ENCODE data around the gene SLC8A1.
A peak's percentile ranks its signal among the peaks of the same experiment; 100 is the strongest.

SLC8A1 gene

GRCh38 chr2:40302751-40303325, 149.1 kb downstream of the SLC8A1 start:
- Histone ChIP-seq H3K27ac (ENCODE audit: low read depth, low read length) (no peak overlapping the region), H3K27me3 (ENCODE audit: control insufficient read depth in 1 of 2, insufficient read depth in 2 of 2, low read length in 2 of 2) (no peaks in the 10 kb centered on the region), H3K9me3 (ENCODE audit: control insufficient read depth in 1 of 2, low read length in 2 of 2) (no peaks in the 10 kb centered on the region), H3K4me1 (ENCODE audit: control insufficient read depth in 1 of 2, insufficient read depth in 2 of 2, low read length in 2 of 2) (no peaks in the 10 kb centered on the region), H3K9ac (ENCODE audit: low read depth in 1 of 2, low read length in 2 of 2) (no peak overlapping the region), H3K36me3 (ENCODE audit: control insufficient read depth in 1 of 2, insufficient read depth in 2 of 2, low read length in 2 of 2) (no peaks in the 10 kb centered on the region), H3K4me3 (ENCODE audit: low read depth in 1 of 2, low read length in 2 of 2) (no peak overlapping the region)

DNA sequence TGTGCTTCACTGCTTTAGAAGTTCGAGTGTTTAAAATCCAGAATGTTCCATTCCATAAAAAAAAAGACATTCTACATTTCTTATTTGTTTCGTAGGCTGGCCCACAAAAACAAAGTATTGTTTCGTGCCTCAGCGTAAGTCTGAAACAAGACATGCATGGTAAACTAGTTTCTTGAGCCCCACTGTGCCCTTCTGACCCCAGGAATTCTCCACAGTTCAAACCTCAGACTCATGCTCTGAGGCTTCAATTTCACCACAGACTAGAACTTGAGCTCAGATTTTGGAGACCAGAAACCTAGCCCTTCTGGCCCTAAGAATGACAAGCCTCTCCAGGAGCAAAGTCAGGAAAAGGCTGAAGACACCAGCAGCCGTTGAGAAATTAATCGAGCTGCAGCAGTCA, 151.5 kb downstream of the SLC8A1 start:
- no peaks in the 10 kb centered on the region for H3K36me3 ChIP-seq (ENCODE audit: control insufficient read depth in 1 of 2, insufficient read depth in 2 of 2, low read length in 2 of 2)
- no peak overlapping the region for H3K4me3 ChIP-seq (ENCODE audit: low read depth in 1 of 2, low read length in 2 of 2)
- no peaks in the 10 kb centered on the region for H3K9me3 ChIP-seq (ENCODE audit: control insufficient read depth in 1 of 2, low read length in 2 of 2)
- no peak overlapping the region for H3K9ac ChIP-seq (ENCODE audit: low read depth in 1 of 2, low read length in 2 of 2)
- no peaks in the 10 kb centered on the region for H3K4me1 ChIP-seq (ENCODE audit: control insufficient read depth in 1 of 2, insufficient read depth in 2 of 2, low read length in 2 of 2)
- H3K27me3 ChIP-seq (ENCODE audit: control insufficient read depth in 1 of 2, insufficient read depth in 2 of 2, low read length in 2 of 2): no peaks in the 10 kb centered on the region
- no peak overlapping the region for H3K27ac ChIP-seq (ENCODE audit: low read depth, low read length)

DNA sequence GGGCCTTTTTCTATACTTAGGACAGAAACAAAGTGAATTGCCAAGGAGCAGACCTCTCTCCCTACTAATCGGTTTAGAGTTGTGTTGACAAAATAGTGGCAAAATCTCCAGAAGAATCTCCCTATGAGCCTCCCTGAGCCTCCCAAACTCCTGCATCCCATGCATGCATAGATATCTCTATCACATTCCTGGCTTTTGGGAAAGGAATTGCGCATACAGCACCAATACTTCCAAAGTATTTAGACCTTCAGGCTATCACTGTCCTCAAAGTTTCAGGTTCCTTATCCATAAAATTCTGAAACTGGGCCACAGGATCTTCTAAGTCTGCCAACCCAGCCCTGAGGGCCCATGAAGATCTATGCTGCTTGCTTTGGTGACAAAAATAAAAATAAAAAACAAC, 152.1 kb downstream of the SLC8A1 start:
- H3K9me3 ChIP-seq (ENCODE audit: control insufficient read depth in 1 of 2, low read length in 2 of 2): no peaks in the 10 kb centered on the region
- no peak overlapping the region for H3K4me3 ChIP-seq (ENCODE audit: low read depth in 1 of 2, low read length in 2 of 2)
- H3K36me3 ChIP-seq (ENCODE audit: control insufficient read depth in 1 of 2, insufficient read depth in 2 of 2, low read length in 2 of 2): no peaks in the 10 kb centered on the region
- no peak overlapping the region for H3K27ac ChIP-seq (ENCODE audit: low read depth, low read length)
- H3K27me3 ChIP-seq (ENCODE audit: control insufficient read depth in 1 of 2, insufficient read depth in 2 of 2, low read length in 2 of 2): no peaks in the 10 kb centered on the region
- no peak overlapping the region for H3K9ac ChIP-seq (ENCODE audit: low read depth in 1 of 2, low read length in 2 of 2)
- no peaks in the 10 kb centered on the region for H3K4me1 ChIP-seq (ENCODE audit: control insufficient read depth in 1 of 2, insufficient read depth in 2 of 2, low read length in 2 of 2)

DNA sequence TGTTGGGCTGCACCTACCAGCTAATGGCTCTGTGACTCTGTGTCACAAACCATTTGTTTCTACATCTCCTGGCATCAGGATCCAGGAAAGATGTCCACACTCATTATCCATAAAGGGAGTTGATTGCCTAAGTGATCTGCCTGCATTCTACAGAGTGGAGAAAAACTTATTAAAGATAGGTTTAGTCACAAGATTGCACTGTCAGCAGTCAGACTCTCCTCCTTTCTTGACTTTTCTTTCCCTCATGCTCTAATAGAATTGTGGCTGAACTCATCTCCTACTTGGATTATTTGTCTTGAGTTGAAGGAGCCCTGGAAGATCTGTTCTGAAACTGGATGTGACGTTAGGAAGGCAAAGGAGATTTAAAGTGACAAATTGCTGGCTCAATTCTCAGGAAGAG, 152.7 kb downstream of the SLC8A1 start:
- H3K4me1 ChIP-seq (ENCODE audit: control insufficient read depth in 1 of 2, insufficient read depth in 2 of 2, low read length in 2 of 2): no peaks in the 10 kb centered on the region
- H3K9me3 ChIP-seq (ENCODE audit: control insufficient read depth in 1 of 2, low read length in 2 of 2): no peaks in the 10 kb centered on the region
- no peaks in the 10 kb centered on the region for H3K27me3 ChIP-seq (ENCODE audit: control insufficient read depth in 1 of 2, insufficient read depth in 2 of 2, low read length in 2 of 2)
- no peak overlapping the region for H3K27ac ChIP-seq (ENCODE audit: low read depth, low read length)
- no peak overlapping the region for H3K4me3 ChIP-seq (ENCODE audit: low read depth in 1 of 2, low read length in 2 of 2)
- H3K9ac ChIP-seq (ENCODE audit: low read depth in 1 of 2, low read length in 2 of 2): no peak overlapping the region
- no peaks in the 10 kb centered on the region for H3K36me3 ChIP-seq (ENCODE audit: control insufficient read depth in 1 of 2, insufficient read depth in 2 of 2, low read length in 2 of 2)

- H3K9me3 ChIP-seq (ENCODE audit: control insufficient read depth in 1 of 2, low read length in 2 of 2): no peaks in the 10 kb centered on the region
- no peaks in the 10 kb centered on the region for H3K36me3 ChIP-seq (ENCODE audit: control insufficient read depth in 1 of 2, insufficient read depth in 2 of 2, low read length in 2 of 2)
- no peaks in the 10 kb centered on the region for H3K27me3 ChIP-seq (ENCODE audit: control insufficient read depth in 1 of 2, insufficient read depth in 2 of 2, low read length in 2 of 2)
- H3K27ac ChIP-seq (ENCODE audit: low read depth, low read length): no peak overlapping the region
- H3K4me1 ChIP-seq (ENCODE audit: control insufficient read depth in 1 of 2, insufficient read depth in 2 of 2, low read length in 2 of 2): no peaks in the 10 kb centered on the region
- H3K9ac ChIP-seq (ENCODE audit: low read depth in 1 of 2, low read length in 2 of 2): no peak overlapping the region
- H3K4me3 ChIP-seq (ENCODE audit: low read depth in 1 of 2, low read length in 2 of 2): no peak overlapping the region
Measured at GRCh38 chr2:40298026-40298425, 153.9 kb downstream of the SLC8A1 start.

- Histone ChIP-seq H3K27ac (ENCODE audit: low read depth, low read length) (no peak overlapping the region), H3K4me1 (ENCODE audit: control insufficient read depth in 1 of 2, insufficient read depth in 2 of 2, low read length in 2 of 2) (no peaks in the 10 kb centered on the region), H3K27me3 (ENCODE audit: control insufficient read depth in 1 of 2, insufficient read depth in 2 of 2, low read length in 2 of 2) (no peaks in the 10 kb centered on the region), H3K9me3 (ENCODE audit: control insufficient read depth in 1 of 2, low read length in 2 of 2) (no peaks in the 10 kb centered on the region), H3K9ac (ENCODE audit: low read depth in 1 of 2, low read length in 2 of 2) (no peak overlapping the region), H3K36me3 (ENCODE audit: control insufficient read depth in 1 of 2, insufficient read depth in 2 of 2, low read length in 2 of 2) (no peaks in the 10 kb centered on the region), H3K4me3 (ENCODE audit: low read depth in 1 of 2, low read length in 2 of 2) (no peak overlapping the region)
Measured at GRCh38 chr2:40292291-40292690, 159.6 kb downstream of the SLC8A1 start.

DNA sequence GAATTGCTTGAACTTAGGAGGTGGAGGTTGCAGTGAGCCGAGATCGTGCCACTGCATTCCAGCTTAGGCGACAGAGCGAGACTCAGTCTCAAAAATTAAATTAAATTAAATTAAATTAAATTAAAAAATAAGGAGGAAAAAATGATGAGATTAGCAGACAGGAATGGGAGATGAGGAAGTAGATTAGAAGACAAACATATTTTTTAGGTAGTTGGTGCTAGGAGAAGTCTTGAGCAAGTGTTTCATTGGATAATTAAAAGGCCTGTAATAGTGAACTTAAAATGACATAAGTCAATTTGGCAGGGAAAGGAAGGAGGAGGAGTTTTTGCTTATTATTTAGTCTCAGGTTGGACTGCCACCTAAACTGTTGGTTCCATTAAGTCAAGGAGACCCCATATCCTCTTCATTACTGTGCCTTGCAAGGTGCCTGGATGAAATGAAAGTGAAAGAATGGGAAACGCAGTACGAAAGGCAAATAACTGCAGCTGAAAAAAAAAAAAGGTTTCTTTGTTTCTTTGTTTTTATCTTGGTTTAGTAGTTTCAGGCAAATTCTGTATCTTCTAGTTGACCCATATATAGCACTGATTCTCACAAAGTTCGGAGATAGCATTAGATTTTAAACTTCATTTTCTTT, 162.0 kb downstream of the SLC8A1 start:
- H3K27ac ChIP-seq (ENCODE audit: low read depth, low read length): no peak overlapping the region
- no peaks in the 10 kb centered on the region for H3K4me1 ChIP-seq (ENCODE audit: control insufficient read depth in 1 of 2, insufficient read depth in 2 of 2, low read length in 2 of 2)
- no peaks in the 10 kb centered on the region for H3K9me3 ChIP-seq (ENCODE audit: control insufficient read depth in 1 of 2, low read length in 2 of 2)
- H3K36me3 ChIP-seq (ENCODE audit: control insufficient read depth in 1 of 2, insufficient read depth in 2 of 2, low read length in 2 of 2): no peaks in the 10 kb centered on the region
- H3K4me3 ChIP-seq (ENCODE audit: low read depth in 1 of 2, low read length in 2 of 2): peak overlapping the region; percentile 49 to 59
- no peaks in the 10 kb centered on the region for H3K27me3 ChIP-seq (ENCODE audit: control insufficient read depth in 1 of 2, insufficient read depth in 2 of 2, low read length in 2 of 2)
- no peak overlapping the region for H3K9ac ChIP-seq (ENCODE audit: low read depth in 1 of 2, low read length in 2 of 2)

DNA sequence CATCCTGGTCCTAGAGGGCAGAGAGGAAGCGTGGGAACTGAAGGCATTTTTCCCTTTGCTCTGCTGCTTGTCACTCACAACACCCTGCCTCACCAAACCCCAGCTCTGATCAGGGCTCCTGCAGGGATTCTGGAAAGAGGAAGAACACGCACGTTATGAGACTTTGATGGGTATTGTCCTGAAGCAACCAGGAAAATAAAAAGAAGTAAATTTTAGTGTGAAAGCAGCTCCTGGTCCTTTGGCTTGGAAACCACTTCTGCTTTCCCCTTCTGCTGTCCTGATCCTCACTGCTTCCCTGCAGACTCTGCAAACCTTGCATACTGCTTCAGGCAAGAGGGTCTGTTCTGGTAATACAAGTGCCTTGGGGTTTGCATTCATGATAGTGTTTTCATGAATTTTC, 164.1 kb downstream of the SLC8A1 start:
- H3K27ac ChIP-seq (ENCODE audit: low read depth, low read length): no peak overlapping the region
- no peaks in the 10 kb centered on the region for H3K36me3 ChIP-seq (ENCODE audit: control insufficient read depth in 1 of 2, insufficient read depth in 2 of 2, low read length in 2 of 2)
- H3K9ac ChIP-seq (ENCODE audit: low read depth in 1 of 2, low read length in 2 of 2): no peak overlapping the region
- no peak overlapping the region for H3K4me3 ChIP-seq (ENCODE audit: low read depth in 1 of 2, low read length in 2 of 2)
- H3K27me3 ChIP-seq (ENCODE audit: control insufficient read depth in 1 of 2, insufficient read depth in 2 of 2, low read length in 2 of 2): no peaks in the 10 kb centered on the region
- no peaks in the 10 kb centered on the region for H3K4me1 ChIP-seq (ENCODE audit: control insufficient read depth in 1 of 2, insufficient read depth in 2 of 2, low read length in 2 of 2)
- no peaks in the 10 kb centered on the region for H3K9me3 ChIP-seq (ENCODE audit: control insufficient read depth in 1 of 2, low read length in 2 of 2)

GRCh38 chr2:40287195-40287594, 164.7 kb downstream of the SLC8A1 start:
- H3K27me3 ChIP-seq (ENCODE audit: control insufficient read depth in 1 of 2, insufficient read depth in 2 of 2, low read length in 2 of 2): no peaks in the 10 kb centered on the region
- H3K36me3 ChIP-seq (ENCODE audit: control insufficient read depth in 1 of 2, insufficient read depth in 2 of 2, low read length in 2 of 2): no peaks in the 10 kb centered on the region
- H3K4me1 ChIP-seq (ENCODE audit: control insufficient read depth in 1 of 2, insufficient read depth in 2 of 2, low read length in 2 of 2): no peaks in the 10 kb centered on the region
- no peak overlapping the region for H3K4me3 ChIP-seq (ENCODE audit: low read depth in 1 of 2, low read length in 2 of 2)
- no peak overlapping the region for H3K27ac ChIP-seq (ENCODE audit: low read depth, low read length)
- no peak overlapping the region for H3K9ac ChIP-seq (ENCODE audit: low read depth in 1 of 2, low read length in 2 of 2)
- H3K9me3 ChIP-seq (ENCODE audit: control insufficient read depth in 1 of 2, low read length in 2 of 2): no peaks in the 10 kb centered on the region

GRCh38 chr2:40286721-40287120, 165.2 kb downstream of the SLC8A1 start:
- Histone ChIP-seq H3K9ac (ENCODE audit: low read depth in 1 of 2, low read length in 2 of 2) (no peak overlapping the region), H3K9me3 (ENCODE audit: control insufficient read depth in 1 of 2, low read length in 2 of 2) (no peaks in the 10 kb centered on the region), H3K27me3 (ENCODE audit: control insufficient read depth in 1 of 2, insufficient read depth in 2 of 2, low read length in 2 of 2) (no peaks in the 10 kb centered on the region), H3K36me3 (ENCODE audit: control insufficient read depth in 1 of 2, insufficient read depth in 2 of 2, low read length in 2 of 2) (no peaks in the 10 kb centered on the region), H3K4me3 (ENCODE audit: low read depth in 1 of 2, low read length in 2 of 2) (no peak overlapping the region), H3K4me1 (ENCODE audit: control insufficient read depth in 1 of 2, insufficient read depth in 2 of 2, low read length in 2 of 2) (no peaks in the 10 kb centered on the region), H3K27ac (ENCODE audit: low read depth, low read length) (no peak overlapping the region)

Measured in duodenal mucosa (tissue), 2 donors.